NCI-H1436 (cell line): Measurements from ENCODE around the gene ELL.

ENCODE experiments used
- DNase-seq: peaks from one replicate; lab custom pipeline; 2025; lab: John Stamatoyannopoulos, UW

The ELL gene

DNA sequence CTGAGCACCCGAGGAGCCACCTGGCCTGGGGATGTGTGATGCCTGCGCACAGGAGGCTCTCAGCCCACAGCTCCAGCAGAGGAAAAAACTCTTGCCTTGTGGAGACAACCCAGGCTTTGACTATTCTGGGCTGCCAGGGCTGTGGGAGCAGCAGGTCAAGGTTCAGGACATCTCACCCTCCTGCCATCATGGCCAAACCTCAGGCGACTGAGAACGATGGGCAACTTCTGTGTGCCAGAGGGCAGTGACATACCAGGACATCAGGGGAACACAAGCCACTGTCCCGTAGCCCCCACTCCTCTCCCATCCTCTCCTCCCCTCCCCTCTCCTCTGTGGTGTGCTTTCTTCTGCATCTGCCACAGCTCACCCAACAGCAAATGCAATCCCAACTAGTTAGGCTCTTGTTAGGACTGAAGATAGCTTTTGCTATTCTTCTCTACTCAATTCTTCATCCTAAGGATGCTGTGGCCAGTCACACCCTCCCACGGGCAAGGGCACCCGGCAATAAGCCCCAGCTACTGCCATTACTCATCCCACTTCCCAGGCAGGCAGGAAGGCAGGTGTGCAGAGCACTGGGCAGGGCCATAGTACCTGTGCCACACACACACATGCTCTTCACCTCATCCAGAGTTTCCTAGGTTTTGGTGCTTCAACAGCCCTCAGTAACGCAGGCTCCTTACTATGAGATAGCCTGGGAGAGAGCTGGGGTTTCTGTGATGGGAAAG lies 16.8 kb downstream of the ELL start:
- DNase-seq, result no peak

GRCh38 chr19:18503971-18504885 lies 17.6 kb downstream of the ELL start:
- DNase-seq, result no peak

DNA sequence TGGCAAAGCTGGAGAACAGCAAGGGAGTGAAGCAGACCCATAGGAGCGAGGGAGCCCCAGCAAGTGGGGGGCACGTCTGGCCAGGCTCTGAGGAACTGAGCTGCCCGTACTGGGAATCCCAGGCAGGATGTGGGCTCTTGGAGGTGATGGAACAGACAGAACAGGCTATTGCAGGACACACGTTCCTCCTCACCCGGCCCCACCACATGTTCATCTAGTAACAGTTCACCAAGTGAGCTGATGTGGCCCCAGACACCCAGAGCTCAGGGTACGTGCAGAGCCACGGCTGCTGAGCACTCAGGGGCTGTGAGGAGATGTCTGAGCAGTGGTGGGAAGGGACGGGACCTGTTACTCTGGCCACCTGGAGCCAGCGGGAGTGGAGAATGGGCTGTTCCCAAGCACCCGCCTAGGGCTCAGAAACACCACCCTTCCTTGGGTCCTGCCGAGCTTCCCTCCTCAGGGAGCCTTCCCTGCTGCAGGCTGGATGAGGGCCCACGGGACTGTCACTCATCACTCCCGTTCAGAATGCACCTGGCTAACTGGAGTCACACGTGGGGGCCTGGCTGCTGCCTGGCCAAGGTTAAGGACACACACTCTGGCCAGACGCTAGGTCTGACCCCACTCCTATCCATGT lies 18.4 kb downstream of the ELL start:
- no peak for DNase-seq

DNA sequence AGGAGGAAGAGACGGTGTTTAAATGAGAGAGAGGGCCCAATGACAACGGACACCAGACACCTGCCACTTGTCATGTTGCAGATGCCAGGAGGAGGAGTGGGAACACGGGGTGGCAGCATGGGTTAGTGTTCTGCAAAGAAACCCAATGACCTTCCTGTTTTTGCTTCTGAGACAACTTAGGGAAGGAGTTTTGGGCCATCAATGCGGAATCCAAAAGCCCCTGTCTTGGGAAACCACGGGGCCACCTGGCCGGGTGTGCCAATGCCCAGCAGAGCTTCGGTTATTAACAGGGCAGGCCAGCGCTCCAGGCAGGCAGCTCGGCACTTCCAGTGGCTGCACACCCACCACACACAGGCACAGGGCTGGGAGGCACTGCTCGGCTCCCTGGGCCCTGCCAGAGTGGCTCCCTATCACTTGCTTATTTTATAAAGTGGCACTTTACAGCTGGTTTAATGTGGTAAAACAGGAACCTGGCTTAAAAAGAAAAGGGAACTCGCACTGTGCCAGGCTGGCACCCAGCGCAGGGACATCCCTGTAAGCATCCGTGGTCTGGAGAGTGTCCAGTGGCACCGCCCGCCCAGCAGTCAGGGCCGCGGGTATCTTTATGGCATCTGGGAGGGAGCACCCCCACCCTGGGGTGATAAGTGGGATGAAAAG lies 19.1 kb downstream of the ELL start:
- no peak for DNase-seq

- no peak for DNase-seq
Observed at GRCh38 chr19:18502246-18502637, 19.6 kb downstream of the ELL start.

GRCh38 chr19:18501832-18502231 lies 20.0 kb downstream of the ELL start:
- no peak for DNase-seq

GRCh38 chr19:18501351-18501750 lies 20.5 kb downstream of the ELL start:
- DNase-seq, result no peak

- no peak for DNase-seq
Observed at GRCh38 chr19:18500799-18501198, 21.1 kb downstream of the ELL start.

DNA sequence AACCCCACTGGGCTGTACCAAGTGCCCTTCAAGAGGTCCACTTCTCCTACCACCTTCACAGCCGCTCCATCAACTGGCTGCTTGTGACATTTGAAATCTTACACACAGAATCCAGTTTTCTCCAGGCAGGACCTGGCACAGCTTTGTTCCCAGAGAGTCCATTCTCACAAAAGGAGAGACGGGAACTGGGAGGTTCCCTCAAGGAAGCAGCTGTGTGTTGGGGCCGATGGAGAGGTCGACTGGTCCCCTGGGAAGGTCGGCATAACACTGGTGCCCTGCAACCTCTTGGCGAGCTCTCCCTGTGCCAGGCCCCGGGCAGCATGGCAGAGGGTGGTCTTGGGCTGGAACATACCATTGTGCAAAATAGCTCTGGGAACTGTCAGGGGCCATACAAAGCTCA lies 21.5 kb downstream of the ELL start:
- no peak for DNase-seq

- DNase-seq, result no peak
Observed at GRCh38 chr19:18499055-18499775, 22.7 kb downstream of the ELL start.

- DNase-seq, result no peak
Observed at GRCh38 chr19:18496980-18497256, 25.0 kb downstream of the ELL start.

- no peak for DNase-seq
Observed at GRCh38 chr19:18496167-18496979, 25.5 kb downstream of the ELL start.

GRCh38 chr19:18495204-18495911 lies 26.5 kb downstream of the ELL start:
- no peak for DNase-seq

DNA sequence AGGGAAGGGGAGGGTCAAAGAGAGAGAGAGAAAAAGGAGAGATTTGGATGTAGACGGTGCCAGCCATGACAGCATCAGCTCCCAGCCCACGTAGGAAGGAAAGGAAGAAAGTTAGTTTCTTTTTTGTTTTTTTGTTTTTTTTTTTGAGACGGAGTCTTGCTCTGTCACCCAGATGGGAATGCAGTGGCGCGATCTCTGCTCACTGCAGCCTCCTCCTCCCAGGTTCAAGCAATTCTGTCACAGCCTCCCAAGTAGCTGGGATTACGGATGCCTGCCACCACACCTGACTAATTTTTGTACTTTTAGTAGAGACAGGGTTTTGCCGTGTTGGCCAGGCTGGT lies 27.6 kb downstream of the ELL start:
- DNase-seq, result no peak

- no peak for DNase-seq
Observed at GRCh38 chr19:18493440-18494266, 28.2 kb downstream of the ELL start.

DNA sequence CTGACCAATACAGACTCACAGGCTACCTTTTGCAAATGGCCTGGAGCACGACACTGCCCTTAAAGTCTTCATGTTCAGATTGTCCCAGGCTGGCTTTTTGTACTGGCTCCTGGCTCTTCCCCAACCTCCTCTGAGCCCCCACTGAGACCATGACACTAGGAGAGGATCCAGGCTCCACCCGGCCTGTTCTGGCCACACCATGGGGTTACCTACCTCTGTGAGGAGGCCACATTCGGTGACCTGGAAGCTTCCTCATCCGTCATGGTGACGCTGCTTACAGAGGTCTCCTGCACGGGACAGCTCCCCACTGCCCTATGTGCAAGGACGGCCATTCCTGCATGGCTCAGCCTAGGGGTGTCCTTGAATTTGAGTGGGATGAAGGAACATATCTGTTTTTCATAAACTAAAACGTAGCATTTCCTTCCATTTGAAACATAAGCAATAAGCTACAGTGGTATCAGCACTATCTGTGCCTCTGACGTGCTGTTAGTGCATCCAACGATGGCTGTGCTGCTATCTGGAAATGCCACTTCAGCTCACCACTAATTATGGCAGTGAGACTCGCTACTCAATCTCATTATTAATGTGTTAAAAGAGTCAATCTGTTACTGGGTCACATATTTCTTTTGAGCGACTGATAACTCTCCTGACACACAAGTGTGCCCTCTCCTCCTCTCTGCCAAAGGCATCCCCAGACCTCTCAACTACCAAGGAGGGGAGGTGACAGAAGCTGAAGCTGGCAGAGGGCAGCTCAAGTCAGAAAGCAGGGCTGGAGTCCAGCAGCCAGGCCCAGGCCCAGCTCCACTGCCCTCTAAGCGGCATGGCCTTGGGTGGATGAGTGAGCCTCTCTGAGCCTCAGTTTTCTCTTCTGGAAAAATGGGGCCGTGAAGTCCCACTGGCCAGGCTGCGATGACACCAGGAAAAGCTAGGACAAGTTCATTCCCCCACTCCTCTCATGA lies 29.6 kb downstream of the ELL start:
- DNase-seq, result no peak

GRCh38 chr19:18490728-18491127 lies 31.1 kb downstream of the ELL start:
- DNase-seq, result no peak

GRCh38 chr19:18489627-18490184 lies 32.2 kb downstream of the ELL start:
- no peak for DNase-seq
